ENCODE measurements around the gene MAP3K14. TPM values are rescaled to one million over a fixed set of nuclear protein-coding genes. Genes with fewer than 3 reads are reported as not detected.

MAP3K14 gene
- total RNA-seq, 1 experiment from 2014 or later: 13.2 TPM

GRCh38 chr17:45284176-45285140, 32.4 kb downstream of the MAP3K14 start:
- DNase-seq (ENCODE audit: low read depth): no peak

- no peak for DNase-seq (ENCODE audit: low read depth)
These were observed 33.1 kb downstream of the MAP3K14 start for GRCh38 chr17:45283711-45284110.

GRCh38 chr17:45282683-45283644, 33.9 kb downstream of the MAP3K14 start:
- no peak for DNase-seq (ENCODE audit: low read depth)

GRCh38 chr17:45279898-45280297, 36.9 kb downstream of the MAP3K14 start:
- no peak for DNase-seq (ENCODE audit: low read depth)

DNA sequence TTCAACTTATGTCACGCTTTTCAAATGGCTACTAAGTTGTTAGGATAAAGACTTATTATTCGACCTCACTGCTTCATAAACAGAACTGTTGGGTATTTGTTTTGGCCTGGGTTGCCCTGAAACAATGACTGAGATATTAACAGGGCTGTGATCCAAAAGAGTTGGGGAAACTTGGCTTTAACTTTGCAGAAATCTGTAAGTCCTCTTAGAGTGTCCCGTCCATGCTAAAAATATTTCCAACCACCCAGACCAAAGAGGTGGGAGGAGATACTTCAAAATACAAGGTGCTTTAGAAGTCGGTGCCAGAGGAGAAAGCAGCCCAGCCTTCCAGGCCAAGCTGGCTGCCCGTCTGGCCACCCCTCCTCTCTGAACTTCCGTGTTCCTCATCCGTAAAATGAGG, 38.8 kb downstream of the MAP3K14 start:
- DNase-seq (ENCODE audit: low read depth): no peak

GRCh38 chr17:45277216-45277849, 39.5 kb downstream of the MAP3K14 start:
- DNase-seq (ENCODE audit: low read depth): peak; percentile 74

DNA sequence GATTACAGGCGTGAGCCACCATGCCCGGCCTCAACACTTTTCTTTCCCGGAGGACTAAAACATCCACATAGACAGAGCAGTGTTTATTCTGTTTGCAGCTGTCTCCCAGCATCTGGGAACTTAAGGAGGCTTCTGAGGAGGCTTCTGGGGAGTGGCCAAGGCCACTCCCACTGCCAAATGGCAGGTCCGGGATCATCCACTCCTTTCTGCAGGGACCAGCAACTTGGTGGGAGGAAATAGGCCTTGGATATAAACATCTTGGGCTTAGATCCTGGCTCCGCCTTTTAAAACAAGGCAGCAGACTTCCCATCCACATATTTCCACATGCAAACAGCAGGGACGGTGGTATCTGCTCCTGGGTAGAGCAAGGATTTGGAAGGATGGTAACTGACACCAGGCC, 40.8 kb downstream of the MAP3K14 start:
- DNase-seq (ENCODE audit: low read depth): no peak

- no peak for DNase-seq (ENCODE audit: low read depth)
These were observed 42.8 kb downstream of the MAP3K14 start for GRCh38 chr17:45274033-45274432.

- DNase-seq (ENCODE audit: low read depth): no peak
These were observed 43.3 kb downstream of the MAP3K14 start for GRCh38 chr17:45273551-45273957.

- no peak for DNase-seq (ENCODE audit: low read depth)
These were observed 45.2 kb downstream of the MAP3K14 start for GRCh38 chr17:45271603-45272002.

- DNase-seq (ENCODE audit: low read depth): no peak
These were observed 45.9 kb downstream of the MAP3K14 start for GRCh38 chr17:45270828-45271418.

GRCh38 chr17:45269912-45270311, 46.9 kb downstream of the MAP3K14 start:
- no peak for DNase-seq (ENCODE audit: low read depth)

DNA sequence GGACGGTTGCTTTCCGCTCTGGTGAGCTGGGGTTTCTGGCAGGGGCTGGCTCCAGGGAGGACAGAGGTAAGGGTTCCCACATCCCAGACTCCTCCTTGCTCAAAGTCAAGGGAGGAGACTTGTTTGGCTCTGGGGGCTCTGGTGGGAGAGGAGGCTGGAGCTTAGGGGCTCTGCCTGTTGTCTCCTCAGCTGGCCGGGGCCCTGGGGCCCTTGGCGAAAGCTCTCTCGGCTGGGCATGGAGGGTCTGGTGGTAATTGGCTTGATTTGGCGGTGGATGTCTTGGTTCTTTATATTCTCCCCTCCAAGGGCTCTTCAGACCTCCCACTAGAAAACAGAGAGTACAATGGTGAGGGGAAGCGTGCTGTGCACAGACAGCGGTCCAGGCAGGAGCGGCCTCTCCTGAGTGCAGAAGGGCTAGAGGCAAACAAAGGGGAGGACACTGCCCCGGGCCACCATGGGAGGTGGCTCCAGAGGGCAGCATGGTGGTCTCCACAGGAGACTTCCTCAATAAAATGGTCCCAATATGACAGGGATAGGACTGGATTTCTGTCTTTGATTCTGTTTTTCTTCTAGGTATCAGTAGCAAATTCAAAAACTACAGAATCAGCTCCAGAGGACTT, 49.3 kb downstream of the MAP3K14 start:
- DNase-seq (ENCODE audit: low read depth): no peak

- DNase-seq (ENCODE audit: low read depth): no peak
These were observed 50.4 kb downstream of the MAP3K14 start for GRCh38 chr17:45266372-45266926.

GRCh38 chr17:45265821-45266220, 51.0 kb downstream of the MAP3K14 start:
- DNase-seq (ENCODE audit: low read depth): peak; percentile 50

GRCh38 chr17:45264988-45265387, 51.8 kb downstream of the MAP3K14 start:
- DNase-seq (ENCODE audit: low read depth): no peak

DNA sequence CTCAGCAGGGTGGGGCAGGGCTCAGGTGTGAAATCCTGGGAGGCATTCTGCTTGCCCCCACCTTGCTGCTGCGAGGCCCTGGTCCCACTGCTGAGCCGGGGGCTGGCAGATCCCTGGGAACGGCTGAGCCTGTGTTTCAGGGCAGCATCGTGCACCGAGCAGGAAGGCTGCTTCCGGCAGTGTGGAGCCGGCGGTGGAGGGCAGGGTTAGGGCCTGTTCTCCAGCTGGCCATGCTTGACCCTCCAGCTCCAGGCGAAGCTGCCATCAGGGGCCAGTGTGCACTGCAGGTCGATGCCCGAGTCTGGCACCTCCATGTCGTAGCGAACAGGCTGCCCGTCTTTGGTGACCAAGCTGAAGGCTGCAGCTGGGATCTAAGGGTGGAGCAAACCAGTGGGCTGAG, 52.4 kb downstream of the MAP3K14 start:
- no peak for DNase-seq (ENCODE audit: low read depth)

DNA sequence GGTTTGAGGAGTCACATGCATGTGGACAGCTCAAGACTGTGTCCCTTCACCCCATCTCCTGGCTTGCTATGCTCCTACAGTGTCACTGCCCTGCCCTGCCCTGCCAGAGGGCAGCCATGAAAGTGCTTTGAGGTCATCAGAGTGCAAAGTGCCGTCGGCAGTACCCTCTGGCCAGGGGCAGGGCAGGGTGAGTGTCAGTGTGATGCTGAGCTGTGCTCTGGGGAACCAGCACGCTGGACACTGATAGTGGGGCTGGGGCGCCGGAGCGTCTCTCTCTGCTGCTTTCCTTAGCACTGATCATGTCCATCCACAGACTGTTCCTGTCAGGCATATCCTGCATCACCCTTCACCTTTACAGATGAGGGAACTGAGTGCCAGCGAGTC, 53.4 kb downstream of the MAP3K14 start:
- DNase-seq (ENCODE audit: low read depth): no peak

GRCh38 chr17:45262516-45263476, 54.0 kb downstream of the MAP3K14 start:
- DNase-seq (ENCODE audit: low read depth): no peak

All from HT1080 (cell line).